NCI-H510A (cell line): ENCODE data around the gene C7orf33.
"Not testable (repeated sequence)": the region's sequence is repeated elsewhere in the genome, so short reads cannot be mapped to it uniquely, and the experiment has no call there.

Experiments
- DNase-seq: peaks from one replicate; lab custom pipeline; 2025; lab: John Stamatoyannopoulos, UW

C7orf33 gene

DNA sequence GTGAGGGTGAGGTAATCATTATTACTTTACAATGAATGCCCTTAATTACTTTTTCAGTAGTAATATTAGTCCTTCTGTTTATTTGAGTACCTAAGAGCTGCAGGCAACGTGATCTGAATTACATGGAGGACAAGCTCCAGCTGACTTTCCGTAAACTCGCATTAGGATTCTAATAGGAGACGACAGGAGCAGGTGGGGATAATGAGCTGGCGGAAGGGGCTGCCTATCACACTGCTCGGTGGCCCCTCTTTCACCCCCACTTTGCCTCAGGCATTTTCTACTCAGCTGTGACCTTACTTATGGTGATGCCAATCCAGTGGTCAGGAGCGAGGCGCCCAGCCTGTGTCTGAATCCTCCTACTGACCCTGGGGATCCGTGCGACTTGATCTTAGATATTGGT lies at the start of gene C7orf33:
Gene C7orf33, plus strand, starts transcription at position 296 of the 400 bp plus-strand sequence. CDS start 160 bp downstream, outside the sequence.
- DNase-seq: no peak

DNA sequence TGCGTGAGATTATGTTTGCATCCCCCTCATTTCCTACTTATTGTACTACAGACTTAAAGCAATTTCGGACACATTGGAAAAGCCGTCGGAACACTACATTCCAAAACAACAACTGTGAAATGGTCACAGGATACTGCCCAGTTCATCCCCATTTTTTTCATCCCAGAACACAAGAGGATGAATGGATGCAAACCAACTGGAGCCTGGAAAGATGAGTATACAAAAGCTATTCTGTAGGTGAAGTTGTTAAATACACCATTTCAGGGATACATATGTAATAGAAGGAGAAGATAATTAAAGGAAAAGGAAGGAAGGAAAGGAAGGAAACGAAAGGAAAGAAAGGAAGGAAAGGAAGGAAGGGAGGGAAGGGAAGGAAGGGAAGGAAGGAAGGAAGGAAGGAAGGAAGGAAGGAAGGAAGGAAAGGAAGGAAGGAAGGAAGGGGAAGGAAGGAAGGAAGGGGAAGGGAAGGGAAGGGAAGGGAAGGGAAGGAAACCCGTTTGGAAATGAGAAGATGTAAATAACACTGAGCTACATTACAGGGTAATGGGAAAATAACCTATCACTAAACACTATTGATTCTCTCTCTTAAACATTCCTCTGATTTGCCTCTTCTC lies 48.6 kb upstream of the C7orf33 start:
- no peak for DNase-seq

- no peak for DNase-seq
Measured at GRCh38 chr7:148543302-148543701, 47.3 kb upstream of the C7orf33 start.

DNA sequence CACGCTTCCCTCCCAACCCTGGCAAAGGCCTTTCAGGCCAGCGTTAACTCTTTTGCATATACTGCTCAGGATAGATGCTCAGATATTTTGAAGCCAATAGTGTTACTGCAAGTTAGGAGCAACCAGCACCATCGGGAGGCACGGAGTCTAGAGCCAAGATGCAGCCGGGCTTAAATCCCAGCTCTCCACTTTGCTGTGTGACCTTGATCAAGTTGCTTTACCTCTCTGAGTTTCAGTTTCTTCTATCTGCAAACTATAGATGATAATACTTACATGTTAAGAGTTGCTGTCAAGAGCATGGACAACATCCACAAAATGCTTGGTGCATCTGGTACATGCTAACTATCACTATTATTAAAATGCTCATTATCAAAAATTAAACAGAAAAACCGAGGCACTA lies 45.4 kb upstream of the C7orf33 start:
- no peak for DNase-seq

- no peak for DNase-seq
Measured at GRCh38 chr7:148545932-148546331, 44.6 kb upstream of the C7orf33 start.

- no peak for DNase-seq
Measured at GRCh38 chr7:148546857-148547256, 43.7 kb upstream of the C7orf33 start.

- no peak for DNase-seq
Measured at GRCh38 chr7:148547951-148548350, 42.6 kb upstream of the C7orf33 start.

- no peak for DNase-seq
Measured at GRCh38 chr7:148553979-148554378, 36.6 kb upstream of the C7orf33 start.

- DNase-seq: no peak
Measured at GRCh38 chr7:148556892-148557291, 33.7 kb upstream of the C7orf33 start.

GRCh38 chr7:148558914-148559313 lies 31.7 kb upstream of the C7orf33 start:
- no peak for DNase-seq

DNA sequence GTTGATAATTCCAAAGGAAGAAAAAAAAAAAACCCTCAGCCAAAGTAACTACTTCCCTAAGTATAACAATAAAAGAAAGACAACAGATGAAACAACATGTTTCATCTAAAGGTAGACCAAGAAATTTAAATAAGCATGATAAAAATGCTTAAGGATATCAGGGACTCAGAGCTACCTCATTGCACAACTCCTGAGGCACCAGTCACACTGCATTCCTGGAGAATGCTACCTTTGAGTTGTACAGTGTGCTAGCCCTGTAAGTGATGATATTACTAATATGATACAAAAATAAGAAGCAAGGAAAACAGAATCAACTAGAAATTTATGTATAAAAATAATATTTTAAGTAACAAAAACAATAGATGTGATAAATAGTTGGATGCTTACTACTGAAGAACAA lies 29.5 kb upstream of the C7orf33 start:
- no peak for DNase-seq

DNA sequence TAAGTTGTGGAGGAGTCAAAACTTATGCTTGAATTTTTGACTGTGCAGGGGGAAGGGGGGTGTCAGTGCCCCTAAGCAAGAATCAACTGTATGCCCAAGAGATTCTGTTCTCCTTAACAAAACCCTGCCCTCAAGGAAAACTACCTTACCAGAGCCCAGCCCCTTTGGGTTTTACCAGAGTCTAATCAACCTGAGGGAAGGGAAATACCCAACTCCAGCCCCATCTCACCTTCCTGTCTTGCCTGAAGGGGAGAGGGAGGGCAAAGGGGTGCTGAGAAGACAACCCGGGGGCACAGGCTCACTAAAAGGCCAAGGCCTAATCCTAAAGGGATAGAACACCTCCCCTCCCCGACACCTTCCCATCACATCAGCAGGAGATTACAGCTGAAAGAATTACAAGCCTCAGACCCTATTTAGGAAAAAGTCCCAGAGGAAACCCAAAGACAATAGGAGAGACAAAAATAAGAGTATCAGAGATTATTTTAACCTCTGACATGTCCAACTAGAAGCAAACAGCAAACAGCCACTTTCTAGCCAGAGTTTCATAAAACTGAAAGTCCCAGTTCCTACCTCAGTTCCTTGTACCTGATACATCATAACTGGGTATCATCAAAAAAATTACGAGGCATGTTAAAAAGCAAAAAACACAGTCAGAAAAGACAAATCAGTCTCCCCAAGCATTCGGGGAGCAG lies 26.8 kb upstream of the C7orf33 start:
- no peak for DNase-seq

DNA sequence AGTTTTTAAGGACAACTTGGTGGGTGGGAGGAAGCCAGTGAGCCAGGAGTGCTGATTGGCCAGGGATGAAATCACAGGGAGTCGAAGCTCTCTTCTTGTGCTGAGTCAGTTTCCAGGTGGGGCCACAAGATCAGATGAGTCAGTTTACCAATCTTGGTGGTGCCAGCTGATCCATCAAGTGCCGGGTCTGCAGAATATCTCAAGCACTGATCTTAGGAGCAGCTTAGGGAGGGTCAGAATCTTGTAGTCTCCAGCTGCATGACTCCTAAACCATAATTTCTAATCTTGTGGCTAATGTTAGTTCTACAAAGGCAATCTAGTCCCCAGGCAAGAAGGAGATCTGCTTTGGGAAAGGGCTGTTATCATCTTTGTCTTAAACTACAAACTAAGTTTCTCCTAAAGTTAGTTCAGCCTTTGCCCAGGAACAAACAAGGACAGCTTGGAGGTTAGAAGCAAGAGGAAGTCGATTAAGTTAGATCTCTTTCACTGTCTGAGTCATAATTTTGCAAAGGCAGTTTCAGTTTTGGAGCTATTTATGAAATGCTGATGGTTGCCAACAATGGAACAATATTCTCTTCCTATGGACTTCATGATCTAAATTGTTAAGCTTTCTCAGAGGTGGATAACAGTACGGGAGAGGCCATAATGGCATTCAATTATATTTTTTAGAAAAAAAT lies 26.2 kb upstream of the C7orf33 start:
- DNase-seq: not testable (repeated sequence)

- no peak for DNase-seq
Measured at GRCh38 chr7:148566736-148567135, 23.8 kb upstream of the C7orf33 start.

- no peak for DNase-seq
Measured at GRCh38 chr7:148567524-148567923, 23.0 kb upstream of the C7orf33 start.

- no peak for DNase-seq
Measured at GRCh38 chr7:148570510-148570909, 20.1 kb upstream of the C7orf33 start.

GRCh38 chr7:148570973-148571372 lies 19.6 kb upstream of the C7orf33 start:
- DNase-seq: not testable (repeated sequence)

GRCh38 chr7:148571381-148571780 lies 19.2 kb upstream of the C7orf33 start:
- DNase-seq: no peak

GRCh38 chr7:148572067-148572522 lies 18.5 kb upstream of the C7orf33 start:
- no peak for DNase-seq

- not testable (repeated sequence) for DNase-seq
Measured at GRCh38 chr7:148573581-148573980, 17.0 kb upstream of the C7orf33 start.

DNA sequence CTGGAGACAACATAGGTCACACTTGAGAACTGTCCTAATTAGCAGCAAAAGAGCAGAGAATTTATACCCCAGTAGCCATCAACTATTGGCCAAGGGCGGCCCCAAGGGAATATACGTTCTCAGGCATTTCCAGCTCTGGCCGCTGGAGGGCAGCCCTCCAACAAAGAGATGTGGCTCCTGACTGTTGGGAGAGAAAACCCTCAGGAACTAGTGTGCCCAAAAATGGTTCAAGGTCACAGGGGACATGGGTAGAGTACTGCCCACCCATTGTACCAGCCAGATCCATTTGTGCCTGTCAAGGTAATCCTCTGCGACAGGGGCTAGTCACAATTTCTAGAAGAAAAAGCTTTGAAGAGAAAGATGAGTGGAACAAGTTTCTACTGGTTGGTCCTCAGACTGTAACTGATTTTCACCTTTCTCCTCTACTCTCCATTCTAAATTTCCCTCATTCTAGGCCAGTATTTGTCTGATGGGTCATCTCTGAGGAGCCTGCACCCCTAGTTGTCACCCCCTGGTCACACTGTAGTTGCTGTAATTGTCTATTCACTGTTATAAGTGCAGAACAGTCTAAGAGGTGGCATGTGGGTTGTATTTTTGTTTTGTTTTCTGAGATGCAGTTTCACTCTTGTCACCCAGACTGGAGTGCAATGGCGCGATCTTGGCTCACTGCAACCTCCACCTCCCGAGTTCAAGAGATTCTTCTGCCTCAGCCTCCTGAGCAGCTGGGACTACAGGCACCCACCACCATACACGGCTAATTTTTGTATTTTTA lies 14.7 kb upstream of the C7orf33 start:
- no peak for DNase-seq

- no peak for DNase-seq
Measured at GRCh38 chr7:148579366-148579765, 11.2 kb upstream of the C7orf33 start.
